HepG2 (cell line): Measurements from ENCODE around the gene TP53I3. TPM values are rescaled to one million over a fixed set of nuclear protein-coding genes. Genes with fewer than 3 reads are reported as not detected.

ENCODE experiments used
- ATAC-seq: fragments of 200-7000 bp; cut with Tn5 transposase; 3 replicates; pipeline ENCODE4 v1.9.1; 2020; ENCODE audit warnings: mild to moderate bottlenecking, moderate library complexity
- Bru-seq: library from RNA; stranded (reverse); fragments of 400-500 nt; gene quantifications from one replicate; lab custom pipeline; 2021; lab: Mats Ljungman, UMichigan
- BruChase-seq, 2 experiments: library from RNA; stranded (reverse); fragments of 400-500 nt; gene quantifications; one replicate each; lab custom pipeline; 2021; lab: Mats Ljungman, UMichigan
- BruUV-seq: library from RNA; stranded (reverse); fragments of 400-500 nt; replicated peaks from 2 replicates; lab custom pipeline; 2021; lab: Mats Ljungman, UMichigan
- CTCF ChIA-PET: fragments of 300-600 bp; formaldehyde crosslinking; extraction: SDS; loops from one replicate; lab custom pipeline; 2021; ENCODE audit warnings: low total read pairs, inconsistent platforms, low intra/inter-chr PET ratio; lab: Yijun Ruan, JAX
- POLR2A ChIA-PET: fragments of 350-600 bp; sonication (Branson Sonifier 250); formaldehyde crosslinking; loops from one replicate; lab custom pipeline; 2020; ENCODE audit warnings: antibody characterized with exemption, inconsistent platforms; lab: Yijun Ruan, JAX
- DNase-seq: peaks from one replicate; pipeline ENCODE4 v3.0.0-alpha.2; 2015; ENCODE audit warnings: low spot score
- FAIRE-seq: peaks from 3 replicates; lab custom pipeline; 2011; peaks lifted over from hg19 to GRCh38; lab: Jason Lieb, UNC
- H2AFZ ChIP-seq: one replicate; pipeline ENCODE4 v1.6.1; 2011; ENCODE audit warnings: low read length, inconsistent platforms
- H3K27ac ChIP-seq: fragments of 300-600 bp; 3 replicates; pipeline ENCODE4 v1.8.0; 2011; ENCODE audit warnings: mixed run types, mild to moderate bottlenecking, mixed read lengths, low read length, inconsistent platforms; ENCODE audit not compliant: insufficient read depth; ENCODE audit errors: extremely low read length
- H3K27me3 ChIP-seq, 2 experiments: fragments of 200-600 bp in 1 of 2; 2 replicates in 1 of 2; 3 replicates in 1 of 2; pipeline versions ENCODE4 v1.6.0 to v1.8.0; 2011; ENCODE audit warnings: low read length in 2 of 2, mild to moderate bottlenecking in 2 of 2, moderate library complexity in 2 of 2, inconsistent platforms in 1 of 2; ENCODE audit not compliant: insufficient read depth in 2 of 2, control insufficient read depth in 1 of 2
- H3K36me3 ChIP-seq, 2 experiments: fragments of 200-600 bp in 1 of 2; replicated peaks in 1 of 2; 2 replicates in 1 of 2; 3 replicates in 1 of 2; pipeline versions ENCODE4 v1.5.1 to v1.8.0; 2011; ENCODE audit warnings: low read length in 2 of 2, inconsistent platforms in 1 of 2; ENCODE audit not compliant: insufficient read depth in 2 of 2, control insufficient read depth in 1 of 2
- H3K4me1 ChIP-seq: 2 replicates; pipeline ENCODE4 v1.5.1; 2012; ENCODE audit warnings: low read length, inconsistent platforms; ENCODE audit not compliant: insufficient read depth
- H3K4me2 ChIP-seq: 2 replicates; pipeline ENCODE4 v1.6.0; 2011; ENCODE audit warnings: low read depth, low read length, inconsistent platforms
- H3K4me3 ChIP-seq, 3 experiments: fragments of 200-600 bp in 1 of 3; sonication (generic), shearing (Covaris generic) in 1 of 3; replicated peaks in 1 of 3; 2 replicates each; pipeline ENCODE4 v1.5.1; 2011 to 2016; ENCODE audit warnings: low read length in 3 of 3, inconsistent platforms in 2 of 3, low read depth in 2 of 3, mild to moderate bottlenecking in 2 of 3, control low read depth in 1 of 3, mixed read lengths in 1 of 3; ENCODE audit not compliant: insufficient read depth in 1 of 3
- H3K79me2 ChIP-seq: one replicate; pipeline ENCODE4 v1.6.1; 2011; ENCODE audit warnings: low read length, inconsistent platforms; ENCODE audit not compliant: insufficient read depth
- H3K9ac ChIP-seq: 2 replicates; pipeline ENCODE4 v1.6.0; 2011; ENCODE audit warnings: mild to moderate bottlenecking, low read depth, low read length, inconsistent platforms; ENCODE audit not compliant: insufficient read depth
- H3K9me3 ChIP-seq: 2 replicates; pipeline ENCODE4 v1.5.1; 2012; ENCODE audit warnings: mild to moderate bottlenecking, low read length
- H4K20me1 ChIP-seq: 2 replicates; pipeline ENCODE4 v1.6.0; 2011; ENCODE audit warnings: inconsistent platforms, mild to moderate bottlenecking, low read length, moderate library complexity; ENCODE audit not compliant: insufficient read depth
- BORCS8-MEF2B ChIP-seq: sonication (generic); formaldehyde crosslinking; IDR thresholded peaks from 2 replicates; pipeline ENCODE4 v1.8.0; 2022; ENCODE audit warnings: mild to moderate bottlenecking, missing genetic modification reagents
- DNMT3B ChIP-seq: conservative IDR thresholded peaks from 2 replicates; pipeline ENCODE4 v1.6.1; 2016; ENCODE audit warnings: missing biosample characterization, control low read depth
- HMGA1 ChIP-seq: sonication (generic); formaldehyde crosslinking; conservative IDR thresholded peaks from 2 replicates; pipeline ENCODE4 v1.4.0; 2020; ENCODE audit warnings: missing genetic modification reagents
- HOXA7 ChIP-seq: sonication (generic); formaldehyde crosslinking; IDR thresholded peaks from 2 replicates; pipeline ENCODE4 v1.8.1; 2022; ENCODE audit warnings: mild to moderate bottlenecking, missing genetic modification reagents, moderate library complexity
- MIER2 ChIP-seq: IDR thresholded peaks from 2 replicates; pipeline ENCODE4 v1.6.1; 2016; ENCODE audit warnings: missing biosample characterization, missing genetic modification reagents
- REST ChIP-seq, 2 experiments: IDR thresholded peaks; 2 replicates each; pipeline ENCODE4 v1.6.1; 2011 to 2012; ENCODE audit warnings: low read length in 2 of 2, borderline replicate concordance in 1 of 2, low read depth in 1 of 2, mild to moderate bottlenecking in 1 of 2, moderate library complexity in 1 of 2
- SOX6 ChIP-seq, 2 experiments: fragments of 450-650 bp in 1 of 2; sonication (generic) in 1 of 2; formaldehyde crosslinking in 1 of 2; IDR thresholded peaks; 2 replicates each; pipeline versions ENCODE4 v1.4.0 to v1.6.1; 2017 to 2020; ENCODE audit warnings: antibody characterized with exemption in 1 of 2, mild to moderate bottlenecking in 1 of 2, missing genetic modification reagents in 1 of 2
- ZBTB2 ChIP-seq: sonication (generic); formaldehyde crosslinking; IDR thresholded peaks from 2 replicates; pipeline ENCODE4 v1.8.0; 2022; ENCODE audit warnings: low read depth, missing genetic modification reagents
- WGBS: methylation state at CpG from one replicate; pipeline ENCODE4 v1.1.6; 2017; ENCODE audit warnings: low lambda C conversion rate; 5-methylcytosine and 5-hydroxymethylcytosine counted together
- in situ Hi-C: cut with HindIII; loops from 2 replicates; pipeline ENCODE4 v1.10.0; 2017; ENCODE audit warnings: low pct_unique_long_range_greater_than_20kb; ENCODE audit not compliant: extremely low pct_ligation_motif_present
- intact Hi-C: fragments of 100-400 bp; cut with micrococcal nuclease; formaldehyde crosslinking; loops from one replicate; pipeline ENCODE4 v1.10.0; 2022; ENCODE audit not compliant: unreplicated experiment
- long read RNA-seq, 2 experiments: library from RNA in 1 of 2; library from polyadenylated mRNA in 1 of 2; stranded (forward) in 1 of 2; unstranded in 1 of 2; transcript quantifications; one replicate each; pipeline ENCODE4 v2.0.0, GENCODE V29; 2019 to 2022
- polyA minus RNA-seq, 3 experiments: library from RNA; depleted of rRNA, polyadenylated mRNA; stranded (reverse); fragments of >200 nt; gene quantifications; 2 replicates each; pipeline ENCODE4 v1.2.3, GENCODE V29; 2011; ENCODE audit warnings: low replicate concordance in 1 of 3
- polyA plus RNA-seq, 8 experiments: library from polyadenylated mRNA; depleted of rRNA in 3 of 8; stranded (reverse) in 7 of 8; unstranded in 1 of 8; fragments of >200 nt; fragmentation: Illumina TruSeq in 4 of 8; extraction: Trizol in 4 of 8; gene quantifications; 2 replicates each; pipeline versions ENCODE4 v1.2.1 to v1.2.3, GENCODE V29; 2011 to 2016; ENCODE audit warnings: low read depth in 4 of 8, missing spikeins in 1 of 8, mixed read lengths in 1 of 8; ENCODE audit not compliant: insufficient read depth in 1 of 8
- total RNA-seq, 5 experiments: library from RNA; depleted of rRNA; stranded (reverse); fragments of >200 nt; fragmentation: Illumina TruSeq; extraction: Trizol; gene quantifications; 2 replicates each; pipeline ENCODE4 v1.2.3, GENCODE V29; 2016; ENCODE audit warnings: low read depth in 1 of 5

The TP53I3 gene
- total RNA-seq (2016; rRNA removed; fragmentation: Illumina TruSeq; extraction: Trizol) (44.1 and 48.2 TPM in 2 replicates), polyA plus RNA-seq (2011; rRNA removed) (24.6 and 25.0 TPM in 2 replicates), polyA minus RNA-seq (2011; rRNA and poly(A)+ RNA removed; ENCODE audit: low replicate concordance) (28.4 and 29.9 TPM in 2 replicates), Bru-seq, nascent RNA (percentile 77 among the genes with signal in this experiment), BruChase-seq, experiment 1, labeled RNA remaining after a 6-hour chase (percentile 67 among the genes with signal in this experiment), BruChase-seq, experiment 2, labeled RNA remaining after a 2-hour chase (percentile 63 among the genes with signal in this experiment)
- total RNA-seq (2016; cell fraction: cytosol; rRNA removed; fragmentation: Illumina TruSeq; extraction: Trizol; ENCODE audit: low read depth), result 20.7 and 22.2 TPM in 2 replicates
- 42.9 and 49.7 TPM in 2 replicates for total RNA-seq (2016; cell fraction: insoluble cytoplasmic fraction; rRNA removed; fragmentation: Illumina TruSeq; extraction: Trizol)
- total RNA-seq (2016; cell fraction: membrane; rRNA removed; fragmentation: Illumina TruSeq; extraction: Trizol), result 24.0 and 30.6 TPM in 2 replicates
- total RNA-seq (2016; cell fraction: nucleus; rRNA removed; fragmentation: Illumina TruSeq; extraction: Trizol), result 28.3 and 28.4 TPM in 2 replicates
- 21.0 and 30.0 TPM in 2 replicates for polyA plus RNA-seq (2011; cell fraction: cytosol; rRNA removed)
- 49.6 and 56.9 TPM in 2 replicates for polyA plus RNA-seq (2011; cell fraction: nucleus; rRNA removed)
- polyA plus RNA-seq (2012), result 12.6 and 13.5 TPM in 2 replicates
- polyA plus RNA-seq (2016; cell fraction: cytosol; fragmentation: Illumina TruSeq; extraction: Trizol; ENCODE audit: low read depth), result 21.7 and 25.2 TPM in 2 replicates
- 42.5 and 45.3 TPM in 2 replicates for polyA plus RNA-seq (2016; cell fraction: insoluble cytoplasmic fraction; fragmentation: Illumina TruSeq; extraction: Trizol; ENCODE audit: low read depth)
- 19.9 and 20.6 TPM in 2 replicates for polyA plus RNA-seq (2016; cell fraction: membrane; fragmentation: Illumina TruSeq; extraction: Trizol; ENCODE audit: low read depth)
- 57.4 and 58.7 TPM in 2 replicates for polyA plus RNA-seq (2016; cell fraction: nucleus; fragmentation: Illumina TruSeq; extraction: Trizol; ENCODE audit: insufficient read depth, low read depth)
- polyA minus RNA-seq (2011; cell fraction: cytosol; rRNA and poly(A)+ RNA removed), result 7.3 and 10.7 TPM in 2 replicates
- 11.7 and 12.7 TPM in 2 replicates for polyA minus RNA-seq (2011; cell fraction: nucleus; rRNA and poly(A)+ RNA removed)
- long read RNA-seq, experiment 1, transcript TP53I3-201 (5 exons, 1,998 nt), result major isoform, 18 of 46 reads
- long read RNA-seq, experiment 1, transcript TP53I3-202 (6 exons, 1,635 nt), result minor isoform, 11 of 46 reads
- long read RNA-seq, experiment 1, partial matches to known transcripts, result 5 of 46 reads
- long read RNA-seq, experiment 1, other reads (novel, unspliced or antisense), result 8 of 46 reads
- long read RNA-seq, experiment 2, transcript TP53I3-202 (6 exons, 1,635 nt), result minor isoform, 24 of 96 reads
- long read RNA-seq, experiment 2, transcript TP53I3-201 (5 exons, 1,998 nt), result major isoform, 33 of 96 reads
- long read RNA-seq, experiment 2, transcript TP53I3-203 (4 exons, 747 nt), result minor isoform, 7 of 96 reads
- long read RNA-seq, experiment 2, partial matches to known transcripts, result 14 of 96 reads
- long read RNA-seq, experiment 2, other reads (novel, unspliced or antisense), result 15 of 96 reads

GRCh38 chr2:24084386-24085199 is at the start of gene TP53I3:
Gene TP53I3 (minus strand): TSS chr2:24084834. CDS start chr2:24084326, 508 bp downstream.
- Histone ChIP-seq H3K9me3 (no peaks in the 10 kb centered on the region), H3K36me3 (peaks cover 5 to 9% of the 10 kb centered on the region in 2 experiments; a peak in 3 of 5 replicates), H3K4me1 (peaks cover 30% of the 10 kb centered on the region), H4K20me1 (no peaks in the 10 kb centered on the region), H3K27ac (peak within 1 kb of the TSS; percentile 89), H2AFZ (peak within 1 kb of the TSS; percentile 88), H3K4me2 (peak within 1 kb of the TSS; percentile 91), H3K27me3 (no peaks in the 10 kb centered on the region; a peak in 1 of 5 replicates), H3K79me2 (no peaks in the 10 kb centered on the region), H3K4me3 (peak within 1 kb of the TSS; percentile 67 to 84 (median 74)), H3K9ac (peak within 1 kb of the TSS; percentile 79)
- FAIRE-seq (peak; percentile 63), DNase-seq (peak; percentile 87), ATAC-seq (peak; percentile 92)
- intact Hi-C loops (loop anchor here (1.0 to 5.0 kb wide), 6 partner anchors 37 to 262 kb away; partner anchors contain the start of genes ATAD2B, FAM228B, PFN4 and WDCP), in situ Hi-C loops (loop anchor here (10.0 kb wide), 1 partner anchor 80 kb away; no protein-coding TSS in a partner anchor)
- POLR2A ChIA-PET, result interaction anchor here (0.6 to 3.4 kb wide), 42 partner anchors 8 to 629 kb away, joined by 3 to 99 read pairs (median 5); partner anchors contain the start of genes ATAD2B, FAM228B, ITSN2 and PFN4
- CTCF ChIA-PET, result interaction anchor here (0.7 to 3.5 kb wide), 6 partner anchors 27 to 157 kb away, joined by 3 to 71 read pairs (median 8); partner anchors contain the start of gene ATAD2B
- 3% methylated on average over 13 of the region's 44 CpGs for WGBS
- BruUV-seq, result TSS peak; percentile 56
- peak; percentile 63; the same call in 1 of the 2 replicates for TF ChIP-seq MIER2 (CRISPR knock-in tag)
- no peak for TF ChIP-seq HOXA7 (CRISPR knock-in tag)
- no peak for TF ChIP-seq HMGA1
- peak; percentile 79 for TF ChIP-seq BORCS8-MEF2B (CRISPR knock-in tag)
- no peak; a peak in 1 of 4 replicates for TF ChIP-seq REST (IDR thresholded peaks at IDR 0.05; ENCODE audit: borderline replicate concordance in 1 of 2, low read depth in 1 of 2, low read length in 2 of 2)
- TF ChIP-seq SOX6 (IDR thresholded peaks at IDR 0.05), result no peak
- TF ChIP-seq SOX6 (CRISPR knock-in tag; IDR thresholded peaks at IDR 0.05), result peak; percentile 73
- no peak for TF ChIP-seq DNMT3B (CRISPR knock-in tag)
- peak; percentile 45; the same call in 1 of the 2 replicates for TF ChIP-seq ZBTB2
